Activated CD8-positive, alpha-beta memory T cell treated with anti-CD3 and anti-CD28 coated beads for 36 hours (primary cell): ENCODE measurements around the gene RHNO1. TPM values are rescaled to one million over a fixed set of nuclear protein-coding genes. Genes with fewer than 3 reads are reported as not detected.
"Not testable (repeated sequence)": the region's sequence is repeated elsewhere in the genome, so short reads cannot be mapped to it uniquely, and the experiment has no call there.

Experiments used
- CTCF ChIA-PET: fragments of 350-600 bp; sonication (Branson Sonifier 250); formaldehyde crosslinking; loops from one replicate; lab custom pipeline; 2021; ENCODE audit warnings: antibody characterized with exemption; lab: Charles Lee
- POLR2A ChIA-PET: fragments of 350-600 bp; sonication (Branson Sonifier 250); formaldehyde crosslinking; loops from one replicate; lab custom pipeline; 2021; ENCODE audit warnings: antibody characterized with exemption; lab: Charles Lee
- total RNA-seq, 2 experiments: library from RNA; stranded (reverse); gene quantifications; one replicate each; pipeline ENCODE4 v1.2.3, GENCODE V29; 2021

Gene RHNO1
- total RNA-seq, 2 experiments from 2014 or later: 42.8 to 50.6 TPM

- ChIA-PET POLR2A (no interaction called here), CTCF (interaction anchor here (0.8 kb wide), 1 partner anchor 10 kb away, joined by 3 read pairs; no protein-coding TSS in a partner anchor)
These were observed 21.0 kb upstream of the RHNO1 start for GRCh38 chr12:2856051-2856450.

GRCh38 chr12:2857021-2857431 lies 20.0 kb upstream of the RHNO1 start, which contains the start of gene TEX52:
Gene TEX52, minus strand, starts transcription at chr12:2857039. Its CDS starts 13 bp downstream, at chr12:2857026.
- ChIA-PET CTCF (interaction anchor here (0.6 to 0.8 kb wide), 2 partner anchors 11 to 1833 kb away, joined by 3 to 4 read pairs; no protein-coding TSS in a partner anchor), POLR2A (interaction anchor here (0.6 kb wide), 1 partner anchor 11 kb away, joined by 9 read pairs; no protein-coding TSS in a partner anchor)

DNA sequence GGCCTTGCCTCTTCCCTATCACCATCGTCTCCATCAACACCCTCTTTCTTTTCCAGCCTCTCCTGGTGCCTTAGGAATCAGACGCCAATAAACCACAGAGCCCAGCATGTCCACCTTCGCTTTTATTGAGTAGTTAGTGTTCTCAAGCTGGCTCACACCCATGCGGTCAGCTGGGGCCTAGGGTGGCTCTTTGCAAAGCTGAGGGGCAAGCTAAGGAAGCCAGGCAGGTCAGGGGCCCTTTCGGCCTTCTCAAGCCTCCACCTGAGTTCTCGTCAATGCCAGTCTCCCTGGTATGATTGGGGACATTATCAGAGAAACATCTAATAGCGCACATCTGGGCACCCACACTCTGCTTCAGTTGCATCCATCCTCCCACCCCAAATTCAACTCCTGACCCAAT lies 19.4 kb upstream of the RHNO1 start:
- POLR2A ChIA-PET: no interaction called here
- CTCF ChIA-PET: interaction anchor here (0.8 kb wide), 1 partner anchor 10 kb away, joined by 3 read pairs; no protein-coding TSS in a partner anchor

DNA sequence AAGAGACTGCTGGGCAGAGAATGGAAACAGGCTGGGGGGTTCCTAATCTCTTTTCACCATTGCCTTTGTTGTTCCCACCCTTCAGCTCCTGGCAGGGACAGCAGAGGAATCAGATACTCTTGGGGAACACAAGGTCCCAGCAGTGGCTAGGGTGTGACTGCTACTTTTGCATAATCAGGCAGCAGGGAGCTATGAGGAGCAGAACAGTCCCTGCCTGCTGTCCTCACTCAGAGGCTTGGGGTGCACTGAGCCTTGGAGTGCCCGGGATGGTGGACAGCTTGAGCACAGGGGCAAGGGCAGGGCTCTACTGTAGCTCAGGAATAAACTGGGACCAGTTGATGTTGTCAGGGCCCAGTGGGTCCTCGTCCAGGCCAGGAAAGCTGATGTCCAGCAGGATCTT lies 18.7 kb upstream of the RHNO1 start:
- ChIA-PET POLR2A (no interaction called here), CTCF (no interaction called here)

GRCh38 chr12:2858944-2859421 lies 18.0 kb upstream of the RHNO1 start:
- CTCF ChIA-PET: no interaction called here

DNA sequence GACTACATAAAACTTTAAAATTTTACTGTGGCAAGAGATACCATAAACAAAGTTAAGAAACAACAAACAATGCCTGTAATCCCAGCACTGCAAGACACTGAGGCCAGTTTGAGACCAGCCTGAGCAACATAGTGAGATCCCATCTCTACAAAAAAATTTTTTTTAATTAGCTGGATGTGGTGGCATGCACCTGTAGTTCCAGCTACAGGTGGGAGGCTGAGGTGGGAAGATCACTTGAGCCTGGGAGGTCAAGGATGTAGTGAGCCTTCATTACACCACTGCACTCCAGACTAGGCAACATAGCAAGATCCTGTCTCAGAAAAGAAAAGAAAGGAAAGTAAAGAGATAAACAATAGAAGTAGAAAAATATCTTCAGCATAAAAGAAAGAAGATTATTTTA lies 16.9 kb upstream of the RHNO1 start:
- POLR2A ChIA-PET: no interaction called here
- CTCF ChIA-PET: no interaction called here

More at GRCh38 chr12:2858944-2859421, 18.0 kb upstream of the RHNO1 start:
- POLR2A ChIA-PET: no interaction called here

GRCh38 chr12:2862876-2863275 lies 14.1 kb upstream of the RHNO1 start:
- CTCF ChIA-PET: no interaction called here

GRCh38 chr12:2863402-2863801 lies 13.6 kb upstream of the RHNO1 start:
- CTCF ChIA-PET, POLR2A ChIA-PET: not testable (repeated sequence)

More at GRCh38 chr12:2862876-2863275, 14.1 kb upstream of the RHNO1 start:
- POLR2A ChIA-PET: no interaction called here

DNA sequence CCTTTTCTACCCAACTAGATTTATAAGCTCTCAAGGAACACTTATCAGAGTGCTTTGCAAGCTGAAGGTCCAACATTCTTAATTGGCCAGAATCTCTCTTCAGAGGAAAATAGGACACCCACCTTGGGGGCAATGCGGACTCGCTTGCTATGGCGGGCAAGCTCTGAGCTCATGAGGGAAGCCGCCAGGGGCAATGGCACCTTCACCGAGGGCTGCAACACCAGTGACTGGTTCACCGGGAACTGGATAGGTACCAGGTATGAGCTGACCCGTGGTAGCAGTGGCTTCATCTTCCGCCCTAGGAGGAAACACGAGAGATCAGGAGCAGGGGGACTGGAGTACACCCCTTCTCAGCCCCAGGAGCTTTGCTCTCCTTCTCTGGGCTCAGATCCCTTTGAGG lies 12.8 kb upstream of the RHNO1 start:
- ChIA-PET CTCF (interaction anchor here (1.2 kb wide), 1 partner anchor 16 kb away, joined by 3 read pairs; no protein-coding TSS in a partner anchor), POLR2A (no interaction called here)

GRCh38 chr12:2868986-2869632 lies 7.9 kb upstream of the RHNO1 start:
- ChIA-PET CTCF (interaction anchor here (1.0 kb wide), 2 partner anchors 19 to 58 kb away, joined by 3 read pairs; no protein-coding TSS in a partner anchor), POLR2A (interaction anchor here (0.6 to 0.7 kb wide), 2 partner anchors 22 to 474 kb away, joined by 4 to 5 read pairs; no protein-coding TSS in a partner anchor)

GRCh38 chr12:2876431-2877046 lies 484 bp upstream of the RHNO1 start:
- CTCF ChIA-PET: interaction anchor here (0.9 to 1.0 kb wide), 2 partner anchors 8 to 73 kb away, joined by 3 to 4 read pairs; no protein-coding TSS in a partner anchor
- POLR2A ChIA-PET: interaction anchor here (0.6 to 2.4 kb wide), 7 partner anchors 8 to 81 kb away, joined by 3 to 20 read pairs (median 4); partner anchors contain the start of genes FKBP4 and TULP3

DNA sequence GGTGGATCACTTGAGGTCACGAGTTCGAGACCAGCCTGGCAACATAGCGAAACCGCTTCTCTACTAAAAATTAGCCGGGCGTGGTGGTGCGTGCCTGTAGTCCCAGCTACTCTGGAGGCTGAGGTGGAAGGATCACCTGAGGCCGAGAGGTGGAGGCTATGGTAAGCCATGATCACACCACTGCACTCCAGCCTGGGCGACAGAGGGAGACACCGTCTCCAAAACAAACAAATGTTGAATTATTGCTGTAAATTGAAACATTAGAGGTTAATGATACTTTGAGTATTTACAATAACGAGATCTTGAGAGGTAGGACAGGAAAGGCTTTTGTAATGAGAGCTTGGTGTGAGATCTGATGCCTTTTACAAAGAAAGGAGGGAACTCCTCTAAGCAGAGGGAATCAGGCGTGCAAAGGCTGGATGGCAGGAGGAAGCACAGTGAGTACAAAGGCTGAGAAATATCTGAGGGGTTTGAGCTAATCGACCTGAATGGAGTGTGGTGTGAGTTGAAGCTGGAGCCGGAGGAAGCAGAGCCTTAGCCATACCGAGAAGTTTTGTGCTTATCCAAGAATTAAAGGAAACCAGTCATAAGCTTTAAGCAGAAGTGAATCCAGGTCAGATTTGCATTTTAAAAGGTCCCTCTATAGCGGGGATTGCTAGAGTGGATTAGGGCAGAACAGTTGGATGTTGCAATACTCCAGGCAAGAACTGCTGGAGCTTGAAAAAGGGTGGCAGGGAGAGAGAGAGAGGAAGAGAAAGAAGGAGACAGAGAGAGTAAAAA lies 1.1 kb downstream of the RHNO1 start:
- CTCF ChIA-PET: interaction anchor here (0.9 kb wide), 1 partner anchor 65 kb away, joined by 3 read pairs; the partner anchor contains the start of gene ITFG2
- POLR2A ChIA-PET: interaction anchor here (0.6 to 2.4 kb wide), 2 partner anchors 12 to 44 kb away, joined by 4 to 20 read pairs; partner anchors contain the start of gene TULP3

DNA sequence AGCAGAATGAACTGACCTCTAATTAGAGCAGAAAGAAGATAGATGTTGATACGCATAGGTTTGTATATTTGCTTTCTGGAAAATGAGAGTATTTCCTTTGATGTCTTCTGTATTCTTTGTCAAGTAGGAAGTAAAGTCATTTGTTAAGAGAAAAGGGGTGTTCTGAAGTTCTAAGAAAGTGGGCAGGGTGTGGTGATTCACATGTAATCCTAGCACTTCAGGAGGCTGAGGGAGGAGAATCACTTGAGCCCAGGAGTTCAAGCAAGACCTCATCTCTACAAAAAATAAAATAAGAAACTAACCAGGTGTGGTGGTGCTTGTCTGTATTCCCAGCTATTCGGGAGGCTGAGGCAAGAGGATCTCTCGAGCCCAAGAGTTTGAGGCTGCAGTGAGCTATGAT lies 2.8 kb downstream of the RHNO1 start:
- POLR2A ChIA-PET: interaction anchor here (0.7 kb wide), 1 partner anchor 1618 kb away, joined by 3 read pairs; no protein-coding TSS in a partner anchor

GRCh38 chr12:2884810-2885209 lies 7.8 kb downstream of the RHNO1 start:
- CTCF ChIA-PET: interaction anchor here (1.0 to 1.7 kb wide), 3 partner anchors 10 to 66 kb away, joined by 3 to 7 read pairs (median 4); no protein-coding TSS in a partner anchor
- POLR2A ChIA-PET: interaction anchor here (0.8 kb wide), 1 partner anchor 8 kb away, joined by 4 read pairs; the partner anchor contains the start of genes FOXM1 and RHNO1

More for the DNA sequence above, 2.8 kb downstream of the RHNO1 start:
- CTCF ChIA-PET: interaction anchor here (0.9 kb wide), 1 partner anchor 15 kb away, joined by 3 read pairs; no protein-coding TSS in a partner anchor

GRCh38 chr12:2886768-2887450 lies 9.9 kb downstream of the RHNO1 start:
- POLR2A ChIA-PET: no interaction called here
- CTCF ChIA-PET: interaction anchor here (0.7 to 1.7 kb wide), 5 partner anchors 12 to 540 kb away, joined by 3 to 6 read pairs (median 4); no protein-coding TSS in a partner anchor

DNA sequence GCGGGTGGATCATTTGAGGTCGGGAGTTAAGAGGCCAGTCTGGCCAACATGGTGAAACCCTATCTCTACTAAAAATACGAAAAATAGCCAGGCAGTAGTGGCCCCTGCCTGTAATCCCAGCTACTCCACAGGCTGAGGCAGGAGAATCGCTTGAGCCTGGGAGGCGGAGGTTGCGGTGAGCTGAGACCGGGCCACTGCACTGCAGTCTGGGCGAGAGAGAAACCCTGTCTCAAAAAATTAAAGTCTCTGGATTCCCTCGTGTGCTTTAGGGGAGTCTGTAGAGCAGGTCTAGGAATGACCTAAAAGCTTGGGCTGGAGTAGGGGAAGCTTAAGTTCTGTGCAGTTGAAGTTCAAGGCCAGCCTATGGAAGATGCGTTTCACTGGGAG lies 13.0 kb downstream of the RHNO1 start:
- POLR2A ChIA-PET: interaction anchor here (1.6 kb wide), 1 partner anchor 12 kb away, joined by 20 read pairs; the partner anchor contains the start of genes FOXM1 and RHNO1
- CTCF ChIA-PET: interaction anchor here (1.2 kb wide), 1 partner anchor 54 kb away, joined by 3 read pairs; no protein-coding TSS in a partner anchor

DNA sequence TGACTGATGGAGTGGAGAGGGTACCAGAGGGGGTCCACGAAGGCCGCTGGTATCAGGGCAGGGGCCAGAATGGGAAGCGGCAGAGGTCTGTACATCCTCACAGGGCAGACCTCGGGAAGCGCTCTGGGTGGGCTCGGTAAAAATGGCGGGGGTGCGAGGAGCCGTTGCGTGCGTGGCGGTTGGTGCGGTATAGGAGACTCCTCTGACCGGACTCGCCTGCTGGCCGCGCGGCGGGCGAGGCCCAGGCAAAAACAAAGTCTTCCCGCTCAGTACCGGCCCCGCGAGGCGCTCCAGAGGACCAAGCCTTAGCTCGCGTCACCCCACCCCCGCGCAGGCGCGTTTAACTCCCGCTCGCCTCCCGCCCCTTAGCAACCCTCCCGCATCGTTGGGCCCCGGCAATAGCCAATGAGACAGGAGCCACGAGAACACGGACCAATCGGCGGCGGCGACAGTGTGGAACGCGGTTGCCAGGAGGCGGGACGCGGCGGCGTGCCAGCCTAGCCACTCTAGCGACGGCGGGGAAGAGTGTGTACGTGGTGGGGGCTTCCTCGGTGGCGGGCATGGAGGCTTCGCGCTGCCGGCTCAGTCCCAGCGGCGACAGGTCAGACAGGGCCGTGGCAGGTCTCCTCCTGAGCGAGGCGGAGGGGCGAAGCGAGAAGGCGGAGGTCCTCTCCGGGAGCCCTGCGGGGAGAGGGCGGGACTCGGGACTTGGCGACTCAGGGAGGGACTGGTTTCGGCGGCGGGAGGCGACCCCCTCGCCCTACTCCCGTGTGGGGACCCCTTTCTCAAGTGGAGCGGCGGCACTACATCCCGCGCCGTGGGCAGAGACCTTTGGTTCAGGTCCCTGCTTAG lies 13.6 kb downstream of the RHNO1 start, which contains the start of gene TULP3:
Gene TULP3, plus strand, starts transcription at position 504 of the 852 bp plus-strand sequence. Its CDS starts 57 bp downstream, at position 561.
- ChIA-PET CTCF (interaction anchor here (1.2 kb wide), 1 partner anchor 53 kb away, joined by 3 read pairs; no protein-coding TSS in a partner anchor), POLR2A (interaction anchor here (0.6 to 1.6 kb wide), 3 partner anchors 13 to 21 kb away, joined by 5 to 20 read pairs (median 5); partner anchors contain the start of genes FOXM1 and RHNO1)
